ENCODE measurements around the gene FAM3D. TPM values are rescaled to one million over a fixed set of nuclear protein-coding genes. Genes with fewer than 3 reads are reported as not detected.

The FAM3D gene
- total and polyA plus RNA-seq, 12 donors, result 0.07 to 0.37 TPM; not detected in 10

GRCh38 chr3:58627941-58628340 lies 38.6 kb downstream of the FAM3D start:
- no peak for TF ChIP-seq CTCF (IDR thresholded peaks at IDR 0.05)
- no peak for ATAC-seq
- no peak overlapping the region for H3K4me3 ChIP-seq
- peaks cover 8 to 64% (median 40%) of the 10 kb centered on the region in 9 donors for H3K4me1 ChIP-seq
- H3K9me3 ChIP-seq, result no peaks in the 10 kb centered on the region
- H3K27me3 ChIP-seq, result no peaks in the 10 kb centered on the region
- intact Hi-C loops (cut with DNase I), result loop anchor here in 7 of 10 donors (1.0 to 5.0 kb wide), 4 partner anchors 15 to 57 kb away; no protein-coding TSS in a partner anchor
- no peak for DNase-seq
- WGBS, 2 donors, result 62 to 63% methylated on average over 6 of the region's 6 CpGs
- peak overlapping the region in 9 of 10 donors; percentile 68 to 94 (median 84) for H3K27ac ChIP-seq
- no peaks in the 10 kb centered on the region for H3K36me3 ChIP-seq

GRCh38 chr3:58627570-58627885 lies 39.0 kb downstream of the FAM3D start:
- H3K36me3 ChIP-seq, result no peaks in the 10 kb centered on the region
- TF ChIP-seq CTCF (IDR thresholded peaks at IDR 0.05), result no peak
- peak; percentile 65 to 72 for DNase-seq
- no peaks in the 10 kb centered on the region for H3K27me3 ChIP-seq
- H3K4me1 ChIP-seq, result peaks cover 8 to 64% (median 40%) of the 10 kb centered on the region in 9 donors
- WGBS, 2 donors, result 31 to 43% methylated on average over 3 of the region's 3 CpGs
- ATAC-seq, result peak; percentile 34 to 85 (median 72)
- H3K27ac ChIP-seq, result peak overlapping the region; percentile 68 to 94 (median 84)
- intact Hi-C loops (cut with DNase I), result loop anchor here in 5 of 10 donors (2.0 to 5.0 kb wide), 2 partner anchors 15 to 40 kb away; no protein-coding TSS in a partner anchor
- H3K9me3 ChIP-seq, result no peaks in the 10 kb centered on the region
- H3K4me3 ChIP-seq, result peak overlapping the region in 9 of 10 donors; percentile 32 to 56 (median 47)

GRCh38 chr3:58626841-58627569 lies 39.6 kb downstream of the FAM3D start:
- WGBS, 2 donors, result 67 to 73% methylated on average over 24 of the region's 24 CpGs
- intact Hi-C loops (cut with DNase I), result loop anchor here in 5 of 10 donors (2.0 to 5.0 kb wide), 2 partner anchors 14 to 40 kb away; no protein-coding TSS in a partner anchor

More at GRCh38 chr3:58626841-58627569, 39.6 kb downstream of the FAM3D start:
- Histone ChIP-seq H3K4me3 (peak overlapping the region; percentile 29 to 56 (median 42)), H3K27ac (peak overlapping the region; percentile 68 to 94 (median 84)), H3K27me3 (no peaks in the 10 kb centered on the region), H3K4me1 (peaks cover 8 to 65% (median 43%) of the 10 kb centered on the region in 9 donors), H3K36me3 (no peaks in the 10 kb centered on the region), H3K9me3 (no peaks in the 10 kb centered on the region)
- ATAC-seq (peak in 7 of 8 donors; percentile 12 to 52 (median 36)), DNase-seq (no peak)
- no peak for TF ChIP-seq CTCF (IDR thresholded peaks at IDR 0.05)

Measured in heart right ventricle (tissue), 16 donors.